Activated effector memory CD4-positive, alpha-beta T cell treated with anti-CD3 and anti-CD28 coated beads, Interleukin-2, amount 50 U/mL, for 16 hours (primary cell): ENCODE results near the gene TPP2.

Experiments used
- DNase-seq: peaks from one replicate; pipeline ENCODE4 v3.0.0-alpha.2; 2020

Gene TPP2

GRCh38 chr13:102597029-102597961 is 509 bp downstream of the TPP2 start:
- peak; percentile 73 for DNase-seq

GRCh38 chr13:102598061-102598460 is 1.3 kb downstream of the TPP2 start:
- DNase-seq: no peak

GRCh38 chr13:102599426-102600012 is 2.7 kb downstream of the TPP2 start:
- DNase-seq: no peak

GRCh38 chr13:102606537-102607309 is 9.9 kb downstream of the TPP2 start:
- no peak for DNase-seq

- DNase-seq: no peak
Observed at GRCh38 chr13:102608974-102609373, 12.2 kb downstream of the TPP2 start.

- DNase-seq: no peak
Observed at GRCh38 chr13:102609696-102610095, 12.9 kb downstream of the TPP2 start.

GRCh38 chr13:102610296-102610895 is 13.6 kb downstream of the TPP2 start:
- DNase-seq: no peak

- no peak for DNase-seq
Observed at GRCh38 chr13:102617697-102618350, 21.0 kb downstream of the TPP2 start.

GRCh38 chr13:102620516-102620915 is 23.7 kb downstream of the TPP2 start:
- no peak for DNase-seq

GRCh38 chr13:102626928-102627327 is 30.1 kb downstream of the TPP2 start:
- no peak for DNase-seq

- no peak for DNase-seq
Observed at GRCh38 chr13:102628559-102628958, 31.8 kb downstream of the TPP2 start.

GRCh38 chr13:102631198-102631597 is 34.4 kb downstream of the TPP2 start:
- DNase-seq: no peak

- no peak for DNase-seq
Observed at GRCh38 chr13:102638741-102639140, 42.0 kb downstream of the TPP2 start.

- no peak for DNase-seq
Observed at GRCh38 chr13:102642029-102642428, 45.2 kb downstream of the TPP2 start.

GRCh38 chr13:102642475-102642874 is 45.7 kb downstream of the TPP2 start:
- DNase-seq: no peak

- no peak for DNase-seq
Observed at GRCh38 chr13:102643656-102644055, 46.9 kb downstream of the TPP2 start.

GRCh38 chr13:102645701-102646100 is 48.9 kb downstream of the TPP2 start:
- no peak for DNase-seq

GRCh38 chr13:102648046-102648445 is 51.3 kb downstream of the TPP2 start:
- DNase-seq: no peak

GRCh38 chr13:102650444-102650843 is 53.7 kb downstream of the TPP2 start:
- DNase-seq: no peak

- DNase-seq: no peak
Observed at GRCh38 chr13:102651392-102651791, 54.6 kb downstream of the TPP2 start.

- no peak for DNase-seq
Observed at GRCh38 chr13:102651892-102652291, 55.1 kb downstream of the TPP2 start.

GRCh38 chr13:102654756-102655155 is 58.0 kb downstream of the TPP2 start:
- DNase-seq: no peak

GRCh38 chr13:102657630-102658029 is 60.8 kb downstream of the TPP2 start:
- no peak for DNase-seq
